GM21447 (cell line): ENCODE data around the gene CCS.
"Not testable (repeated sequence)": the region's sequence is repeated elsewhere in the genome, so short reads cannot be mapped to it uniquely, and the experiment has no call there.

Experiments
- ATAC-seq: cut with Tn5 transposase; IDR thresholded peaks from one replicate; pipeline ENCODE4 v1.9.1; 2021; ENCODE audit not compliant: unreplicated experiment

Gene CCS

GRCh38 chr11:66592457-66593302 lies at the start of gene CCS, which contains the start of gene CCDC87:
Gene CCS (plus strand): TSS chr11:66593185. CDS start chr11:66593262, 77 bp downstream.
Gene CCDC87 (minus strand): TSS chr11:66593063. CDS start chr11:66593015, 48 bp downstream.
- peak; percentile 87 for ATAC-seq

DNA sequence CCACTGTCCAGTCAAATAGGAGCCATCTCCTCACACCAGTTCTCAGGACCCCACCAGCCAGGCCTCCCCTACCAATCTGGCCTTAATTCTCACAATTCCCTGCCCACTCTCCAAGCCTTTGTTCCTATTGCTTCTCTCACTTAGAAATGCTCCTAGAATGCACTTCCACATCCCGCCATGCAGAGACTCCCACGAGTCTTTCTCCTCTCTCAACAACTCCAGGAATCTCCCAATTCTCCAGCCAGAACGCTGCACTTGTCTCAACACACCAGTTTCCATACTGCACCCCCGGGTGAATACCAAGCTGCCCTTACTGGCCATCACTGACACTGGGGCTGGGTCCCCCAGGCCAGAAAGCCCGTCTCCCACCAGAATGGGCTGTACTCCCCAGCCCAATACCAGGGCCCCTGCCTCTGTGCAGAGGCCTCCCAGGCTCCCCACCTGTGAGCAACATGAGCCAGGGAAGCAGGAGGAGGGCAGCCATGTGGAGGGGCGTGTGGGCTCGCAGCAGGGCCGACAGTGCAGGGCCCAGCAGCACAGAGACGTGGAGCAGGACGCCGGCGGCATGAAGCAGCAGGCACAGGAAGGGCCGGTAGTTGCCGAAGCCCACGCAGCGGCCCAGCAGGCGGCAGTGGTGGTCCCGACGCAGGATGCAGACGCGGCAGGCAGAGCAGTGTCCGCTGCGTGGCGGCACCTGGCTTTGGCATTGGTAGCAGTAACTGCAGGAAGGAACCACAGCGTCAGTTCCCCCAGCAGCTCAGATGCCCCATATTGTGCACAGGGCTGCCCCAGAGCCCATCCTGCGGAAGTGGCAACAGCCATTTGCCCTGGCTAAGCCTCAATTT lies 49.5 kb upstream of the CCS start:
- ATAC-seq = no peak

- ATAC-seq = not testable (repeated sequence)
Observed at GRCh38 chr11:66544952-66545351, 48.0 kb upstream of the CCS start.

DNA sequence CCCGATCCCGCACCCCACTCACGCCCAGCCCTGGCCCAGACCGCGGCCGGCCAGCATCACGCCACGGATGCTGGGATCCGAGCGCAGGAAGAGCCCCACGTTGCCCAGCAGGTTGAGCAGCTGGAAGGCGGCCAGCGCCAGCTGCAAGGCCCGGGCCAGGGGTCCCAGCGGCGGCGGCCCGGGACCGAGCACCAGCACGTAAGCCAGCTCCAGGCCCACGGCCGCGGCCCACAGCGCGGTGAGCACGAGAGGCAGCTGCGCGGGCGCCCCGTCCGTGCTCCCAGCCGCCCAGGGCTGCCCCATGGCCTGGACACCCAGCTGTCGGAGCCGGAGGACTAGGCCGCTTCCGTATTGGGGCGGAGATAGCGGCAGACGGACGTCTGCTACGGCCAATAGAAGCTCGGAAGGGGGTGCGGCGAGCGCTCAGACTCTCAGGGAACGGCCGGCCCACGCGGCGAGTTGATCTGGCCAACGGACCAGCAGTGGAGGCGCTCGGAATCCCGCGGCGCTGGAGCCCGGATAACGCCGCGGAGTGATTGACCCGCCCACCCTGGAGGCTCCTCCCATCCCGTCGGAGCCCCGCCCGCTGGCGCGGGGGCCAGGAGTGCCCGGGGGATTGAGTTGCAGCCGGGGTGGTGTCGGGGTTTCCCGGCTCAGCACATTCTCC lies 47.2 kb upstream of the CCS start, which contains the start of gene ZDHHC24:
TSS of gene ZDHHC24 (minus strand) at position 348 of the 667 bp plus-strand sequence. CDS start at position 303, 45 bp downstream.
- ATAC-seq = peak; percentile 88

DNA sequence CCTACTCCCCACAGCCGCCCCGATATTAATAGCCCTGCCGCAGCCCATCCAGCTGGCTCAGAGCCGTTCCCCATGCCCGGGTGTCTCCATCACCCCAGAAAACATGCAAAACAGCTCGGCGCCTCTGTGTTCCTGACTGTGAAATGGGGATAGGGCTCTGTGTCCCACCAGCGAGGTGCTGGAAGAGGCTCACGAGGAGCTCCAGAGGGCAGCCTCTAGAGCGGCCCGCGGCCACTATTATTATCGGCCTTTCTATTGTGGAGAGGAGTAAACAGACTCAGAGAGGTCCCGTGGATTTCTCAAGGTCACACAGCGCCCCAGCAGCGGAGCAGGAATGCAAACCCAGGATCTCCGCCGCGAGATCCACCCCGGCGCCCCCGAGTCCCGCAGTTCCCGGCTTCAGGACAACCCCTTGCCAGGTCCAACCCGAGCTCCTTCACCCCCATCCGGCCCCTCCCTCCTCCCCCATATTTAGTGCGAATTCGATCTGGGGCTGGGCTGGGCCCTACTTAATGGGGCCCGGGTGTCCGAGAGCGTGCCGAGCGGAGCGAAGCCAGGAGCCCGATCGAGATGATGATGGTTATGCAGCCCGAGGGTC lies 46.5 kb upstream of the CCS start, which contains the start of gene ACTN3:
TSS of gene ACTN3 (plus strand) at position 536 of the 598 bp plus-strand sequence. CDS start at position 571, 35 bp downstream.
- ATAC-seq = no peak

GRCh38 chr11:66546966-66547661 lies 45.9 kb upstream of the CCS start:
- ATAC-seq = no peak

DNA sequence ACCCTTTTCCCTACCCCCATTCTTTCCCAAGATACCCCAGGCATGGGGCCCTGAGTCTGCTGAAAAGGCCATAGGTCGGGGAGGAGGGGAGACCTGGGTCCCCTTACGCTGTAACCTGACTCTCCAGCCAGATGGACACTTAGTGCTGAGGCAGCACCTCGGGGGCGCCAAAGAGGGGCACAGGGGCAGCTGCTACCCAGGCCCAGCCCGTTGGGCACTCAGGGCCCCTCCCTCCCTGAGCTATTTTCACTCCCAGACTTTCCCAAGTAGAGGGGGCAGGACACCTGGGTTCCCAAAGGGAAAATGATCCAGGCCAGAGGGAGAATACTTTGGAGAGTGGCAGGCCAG lies 45.3 kb upstream of the CCS start:
- ATAC-seq = no peak

- no peak for ATAC-seq
Observed at GRCh38 chr11:66548041-66548440, 44.9 kb upstream of the CCS start.

GRCh38 chr11:66548774-66549630 lies 44.0 kb upstream of the CCS start:
- ATAC-seq = no peak

- ATAC-seq = no peak
Observed at GRCh38 chr11:66549696-66550095, 43.3 kb upstream of the CCS start.

GRCh38 chr11:66550887-66551286 lies 42.1 kb upstream of the CCS start:
- ATAC-seq = no peak

DNA sequence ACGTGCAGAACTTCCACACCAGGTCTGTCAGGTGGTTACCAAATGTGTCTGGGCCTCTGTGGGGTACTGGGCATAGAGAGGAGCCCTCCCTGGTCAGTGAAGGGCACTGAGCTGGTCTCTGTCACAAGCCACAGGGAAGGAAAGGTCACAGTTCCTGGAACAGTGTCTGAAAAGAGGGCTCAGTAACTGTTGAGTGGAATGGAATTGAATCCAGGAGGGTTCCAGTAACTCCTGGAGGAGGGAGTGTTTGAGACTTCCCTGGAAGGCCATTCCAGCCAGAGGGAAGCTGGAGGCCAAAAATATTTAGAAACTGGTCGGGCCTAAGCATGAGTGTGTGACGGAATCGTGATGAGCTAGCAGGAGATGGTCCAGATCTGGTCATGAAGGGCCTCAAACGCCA lies 38.4 kb upstream of the CCS start:
- ATAC-seq = no peak

DNA sequence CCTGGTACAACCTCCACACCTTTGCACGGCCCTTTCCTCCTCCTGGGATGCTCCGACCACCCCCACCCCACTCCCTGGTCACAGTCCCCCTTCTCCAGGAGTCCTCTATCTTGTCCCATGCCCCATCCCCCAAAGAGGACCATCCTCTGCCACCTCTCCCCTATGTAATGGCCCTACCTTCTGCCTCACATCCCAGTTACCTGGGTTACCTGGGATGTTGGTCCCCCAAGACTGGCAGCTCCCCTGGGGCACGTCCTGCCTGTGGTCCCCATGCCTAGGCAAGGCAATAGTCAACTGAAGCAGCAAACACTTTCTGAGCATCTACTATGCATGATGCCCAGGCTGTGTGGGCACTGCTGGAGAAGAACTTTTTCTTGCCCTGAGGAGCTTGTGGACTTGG lies 37.6 kb upstream of the CCS start:
- no peak for ATAC-seq

- no peak for ATAC-seq
Observed at GRCh38 chr11:66556086-66556485, 36.9 kb upstream of the CCS start.

DNA sequence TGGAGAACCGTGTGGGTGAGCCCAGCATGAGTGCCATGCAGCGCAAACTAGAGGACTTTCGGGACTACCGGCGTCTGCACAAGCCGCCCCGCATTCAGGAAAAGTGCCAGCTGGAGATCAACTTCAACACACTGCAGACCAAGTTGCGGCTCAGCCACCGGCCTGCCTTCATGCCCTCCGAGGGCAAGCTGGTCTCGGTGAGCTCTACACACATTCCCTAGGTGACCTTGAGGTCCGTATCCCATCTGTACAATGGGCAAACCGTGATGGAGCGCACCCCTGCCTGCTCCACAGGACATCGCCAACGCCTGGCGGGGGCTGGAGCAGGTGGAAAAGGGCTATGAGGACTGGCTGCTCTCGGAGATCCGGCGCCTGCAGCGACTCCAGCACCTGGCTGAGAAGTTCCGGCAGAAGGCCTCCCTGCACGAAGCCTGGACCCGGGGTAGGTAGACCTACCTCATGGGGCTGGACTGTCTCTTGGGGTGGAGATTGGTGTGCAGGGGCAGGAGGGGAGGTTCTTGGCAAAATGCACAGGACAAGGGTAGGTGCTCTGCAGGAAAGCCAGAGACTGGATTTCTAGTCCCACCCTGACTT lies 35.2 kb upstream of the CCS start:
- ATAC-seq = no peak

- ATAC-seq = no peak
Observed at GRCh38 chr11:66559142-66559865, 33.7 kb upstream of the CCS start.

GRCh38 chr11:66559866-66560676 lies 32.9 kb upstream of the CCS start:
- ATAC-seq = no peak
